ENCODE measurements around the gene RCAN1. TPM values are rescaled to one million over a fixed set of nuclear protein-coding genes. Genes with fewer than 3 reads are reported as not detected.
A peak's percentile ranks its signal among the peaks of the same experiment; 100 is the strongest.

Gene RCAN1
- total RNA-seq, 1 donor from 2014 or later: 17.6 TPM

- intact Hi-C loops (cut with micrococcal nuclease): no loop called here
- Mint-ChIP-seq H3K27ac (peak overlapping the region; percentile 19), H3K4me3 (no peak overlapping the region), H3K4me1 (peaks cover 24% of the 10 kb centered on the region), H3K36me3 (ENCODE audit: low read depth) (peaks cover 6% of the 10 kb centered on the region), H3K27me3 (peaks cover 6% of the 10 kb centered on the region), H3K9me3 (peaks cover 3% of the 10 kb centered on the region)
- DNase-seq: no peak
These were observed 24.3 kb upstream of the RCAN1 start for GRCh38 chr21:34639250-34639649.

DNA sequence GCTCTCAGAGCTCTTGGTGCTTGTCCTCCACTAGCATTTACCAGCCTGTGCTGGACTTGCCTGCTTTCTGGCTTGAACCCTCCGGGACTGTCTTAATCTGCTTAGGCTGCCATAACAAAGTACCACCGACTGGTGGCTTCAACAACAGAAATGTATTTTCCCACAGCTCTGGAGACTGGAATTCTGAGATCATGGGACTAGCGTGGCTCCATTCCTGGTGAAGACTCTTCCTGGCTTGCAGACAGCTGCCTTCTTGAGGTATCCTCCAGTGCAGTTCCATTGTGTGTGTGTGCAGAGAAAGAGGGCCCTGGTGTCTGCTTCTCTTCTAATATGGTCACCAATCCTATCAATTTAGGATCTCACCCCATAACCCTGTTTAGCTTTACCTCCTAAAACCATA is 22.0 kb upstream of the RCAN1 start:
- Mint-ChIP-seq H3K27ac (no peak overlapping the region), H3K4me3 (no peak overlapping the region), H3K36me3 (ENCODE audit: low read depth) (peaks cover 6% of the 10 kb centered on the region), H3K9me3 (peaks cover 3% of the 10 kb centered on the region), H3K4me1 (peaks cover 22% of the 10 kb centered on the region), H3K27me3 (peaks cover 14% of the 10 kb centered on the region)
- no peak for DNase-seq
- intact Hi-C loops (cut with micrococcal nuclease): no loop called here

GRCh38 chr21:34635307-34635706 is 20.4 kb upstream of the RCAN1 start:
- peaks cover 15% of the 10 kb centered on the region for H3K27me3 Mint-ChIP-seq
- H3K4me1 Mint-ChIP-seq: peaks cover 10% of the 10 kb centered on the region
- peaks cover 6% of the 10 kb centered on the region for H3K36me3 Mint-ChIP-seq (ENCODE audit: low read depth)
- H3K9me3 Mint-ChIP-seq: peaks cover 3% of the 10 kb centered on the region
- no peak overlapping the region for H3K27ac Mint-ChIP-seq
- no peak for DNase-seq
- intact Hi-C loops (cut with micrococcal nuclease): no loop called here
- no peak overlapping the region for H3K4me3 Mint-ChIP-seq

- peaks cover under 1% of the 10 kb centered on the region for H3K4me1 Mint-ChIP-seq
- H3K4me3 Mint-ChIP-seq: no peak overlapping the region
- H3K36me3 Mint-ChIP-seq (ENCODE audit: low read depth): no peaks in the 10 kb centered on the region
These were observed 17.6 kb upstream of the RCAN1 start for GRCh38 chr21:34632498-34632897.

DNA sequence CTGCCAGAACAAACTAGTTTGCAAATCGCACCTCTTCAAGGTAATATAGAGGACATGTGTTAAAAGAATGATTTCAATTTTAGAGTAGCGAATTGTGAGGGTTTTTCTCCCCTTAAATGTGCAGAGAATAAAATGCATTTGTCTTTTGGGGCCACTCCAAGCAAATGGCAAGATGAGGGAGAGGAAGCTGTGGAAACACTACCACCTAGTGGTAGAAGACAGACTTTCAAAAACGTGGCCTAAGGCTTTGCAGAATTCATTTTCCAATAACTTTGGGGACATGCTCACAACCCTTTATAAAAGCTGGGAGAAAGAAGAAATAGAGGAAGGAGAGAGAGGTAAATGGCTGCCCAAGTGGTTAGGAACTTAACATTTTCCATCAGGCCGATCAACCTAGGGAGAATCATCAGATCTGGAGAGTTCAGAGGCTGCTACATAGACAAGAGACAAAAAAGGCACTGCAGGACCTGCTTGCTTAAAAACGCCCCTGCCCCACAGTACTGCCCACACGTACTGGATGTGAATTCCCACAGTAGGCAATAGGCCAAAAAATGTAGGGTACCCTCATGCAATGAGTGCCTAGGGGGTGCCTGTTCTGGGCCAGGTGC is 15.7 kb upstream of the RCAN1 start:
- no peak overlapping the region for H3K27ac Mint-ChIP-seq
- peak; percentile 83 for DNase-seq
- no peak overlapping the region for H3K4me3 Mint-ChIP-seq
- H3K36me3 Mint-ChIP-seq (ENCODE audit: low read depth): no peaks in the 10 kb centered on the region
- no peaks in the 10 kb centered on the region for H3K4me1 Mint-ChIP-seq
- intact Hi-C loops (cut with micrococcal nuclease): loop anchor here (1.0 kb wide), 1 partner anchor 120 kb away; no protein-coding TSS in a partner anchor
- H3K9me3 Mint-ChIP-seq: no peaks in the 10 kb centered on the region
- peaks cover 26% of the 10 kb centered on the region for H3K27me3 Mint-ChIP-seq

More at GRCh38 chr21:34632498-34632897, 17.6 kb upstream of the RCAN1 start:
- no peak overlapping the region for H3K27ac Mint-ChIP-seq
- no peak for DNase-seq
- H3K9me3 Mint-ChIP-seq: no peaks in the 10 kb centered on the region
- intact Hi-C loops (cut with micrococcal nuclease): no loop called here
- peaks cover 22% of the 10 kb centered on the region for H3K27me3 Mint-ChIP-seq

DNA sequence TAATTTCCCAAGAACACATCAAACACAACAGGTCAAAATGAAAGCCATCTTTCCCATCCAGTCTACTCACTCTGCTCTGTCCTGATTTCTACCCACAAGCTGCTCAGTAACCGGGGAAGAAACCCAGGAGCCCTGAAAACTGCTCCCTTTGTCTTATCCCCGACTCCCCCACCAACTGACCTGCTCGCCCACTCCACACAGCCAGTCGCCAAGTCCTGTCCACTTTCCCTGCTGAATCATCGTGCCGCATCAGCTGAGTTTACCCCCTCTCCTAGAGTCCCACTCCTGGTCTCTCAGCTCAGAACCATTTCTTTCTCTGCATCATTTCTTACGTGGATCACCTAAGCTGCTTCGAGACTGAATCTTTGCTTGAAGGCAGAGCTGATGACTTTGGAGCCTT is 11.2 kb upstream of the RCAN1 start:
- H3K9me3 Mint-ChIP-seq: no peaks in the 10 kb centered on the region
- no peak overlapping the region for H3K27ac Mint-ChIP-seq
- no peak overlapping the region for H3K4me3 Mint-ChIP-seq
- H3K4me1 Mint-ChIP-seq: no peaks in the 10 kb centered on the region
- intact Hi-C loops (cut with micrococcal nuclease): no loop called here
- H3K36me3 Mint-ChIP-seq (ENCODE audit: low read depth): no peaks in the 10 kb centered on the region
- no peak for DNase-seq
- H3K27me3 Mint-ChIP-seq: peaks cover 33% of the 10 kb centered on the region

GRCh38 chr21:34625030-34625593 is 10.2 kb upstream of the RCAN1 start:
- Mint-ChIP-seq H3K4me1 (no peaks in the 10 kb centered on the region), H3K27me3 (peaks cover 33% of the 10 kb centered on the region), H3K36me3 (ENCODE audit: low read depth) (no peaks in the 10 kb centered on the region), H3K4me3 (no peak overlapping the region), H3K9me3 (no peaks in the 10 kb centered on the region), H3K27ac (no peak overlapping the region)
- intact Hi-C loops (cut with micrococcal nuclease): no loop called here
- no peak for DNase-seq

DNA sequence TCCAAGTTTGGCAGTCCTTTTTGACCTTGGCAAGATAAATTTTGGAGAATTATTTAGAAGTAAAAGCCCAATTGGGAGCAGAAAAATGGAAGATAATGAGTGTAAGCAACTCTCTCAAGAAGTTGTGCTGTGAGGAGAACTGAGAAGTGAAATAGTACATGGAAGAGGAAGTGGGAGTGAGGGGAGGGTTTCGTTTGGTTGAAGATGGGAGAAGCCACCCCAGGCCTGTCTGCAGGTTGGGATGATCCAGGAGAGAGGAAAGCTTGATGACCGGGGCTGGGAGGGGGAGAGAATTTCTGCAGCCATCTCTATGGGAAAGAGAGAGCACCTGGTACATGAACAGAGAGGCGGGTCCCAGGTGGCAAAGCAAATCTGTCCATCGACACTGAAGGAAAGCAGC is 8.6 kb upstream of the RCAN1 start:
- intact Hi-C loops (cut with micrococcal nuclease): no loop called here
- no peaks in the 10 kb centered on the region for H3K4me1 Mint-ChIP-seq
- H3K27ac Mint-ChIP-seq: no peak overlapping the region
- H3K36me3 Mint-ChIP-seq (ENCODE audit: low read depth): no peaks in the 10 kb centered on the region
- H3K27me3 Mint-ChIP-seq: peaks cover 33% of the 10 kb centered on the region
- no peak for DNase-seq
- no peak overlapping the region for H3K4me3 Mint-ChIP-seq
- no peaks in the 10 kb centered on the region for H3K9me3 Mint-ChIP-seq

DNA sequence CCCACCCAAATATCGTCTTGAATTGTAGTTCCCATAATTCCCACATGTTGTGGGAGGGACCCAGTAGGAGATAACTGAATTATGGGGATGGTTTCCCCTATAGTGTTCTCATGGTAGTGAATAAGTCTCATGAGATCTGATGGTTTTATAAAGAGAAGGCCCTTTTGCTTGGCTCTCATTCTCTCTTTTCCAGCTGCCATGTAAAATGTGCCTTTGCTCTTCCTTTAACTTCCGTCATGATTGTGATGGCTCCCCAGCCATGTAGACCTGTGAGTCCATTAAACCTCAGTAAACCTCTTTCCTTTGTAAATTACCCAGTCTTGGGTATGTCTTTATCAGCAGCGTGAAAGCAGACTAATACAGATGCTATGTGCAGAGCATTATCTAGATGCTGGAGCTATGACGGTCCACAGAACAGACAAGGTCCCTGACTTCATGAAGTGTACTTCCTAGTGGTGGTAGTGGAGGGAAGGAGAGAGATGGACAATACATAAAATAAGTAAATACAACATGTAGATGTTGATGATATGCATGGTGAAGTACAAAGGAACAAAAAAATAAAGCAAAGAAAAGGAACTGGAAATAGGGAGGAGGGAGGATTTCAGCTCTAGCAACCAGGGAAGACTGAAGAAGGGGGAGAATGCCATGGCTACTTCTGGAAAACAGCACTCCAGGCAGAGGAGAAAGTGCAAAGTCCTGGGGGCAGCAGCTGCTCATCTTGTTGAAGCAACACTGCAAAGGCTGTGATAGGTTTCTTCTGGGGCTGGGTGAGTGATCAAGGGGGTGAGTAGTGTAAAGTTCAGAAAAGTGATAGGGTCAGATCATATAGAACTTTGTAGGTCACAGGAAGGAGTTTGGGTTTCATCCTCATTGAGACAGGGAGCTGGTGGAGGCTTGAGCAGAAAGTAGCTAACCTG is 6.8 kb upstream of the RCAN1 start:
- Mint-ChIP-seq H3K4me3 (no peak overlapping the region), H3K27me3 (peaks cover 24% of the 10 kb centered on the region), H3K9me3 (no peaks in the 10 kb centered on the region), H3K36me3 (ENCODE audit: low read depth) (no peaks in the 10 kb centered on the region), H3K4me1 (no peaks in the 10 kb centered on the region), H3K27ac (no peak overlapping the region)
- DNase-seq: no peak
- intact Hi-C loops (cut with micrococcal nuclease): no loop called here

GRCh38 chr21:34619841-34620665 is 5.1 kb upstream of the RCAN1 start:
- H3K27ac Mint-ChIP-seq: no peak overlapping the region

DNA sequence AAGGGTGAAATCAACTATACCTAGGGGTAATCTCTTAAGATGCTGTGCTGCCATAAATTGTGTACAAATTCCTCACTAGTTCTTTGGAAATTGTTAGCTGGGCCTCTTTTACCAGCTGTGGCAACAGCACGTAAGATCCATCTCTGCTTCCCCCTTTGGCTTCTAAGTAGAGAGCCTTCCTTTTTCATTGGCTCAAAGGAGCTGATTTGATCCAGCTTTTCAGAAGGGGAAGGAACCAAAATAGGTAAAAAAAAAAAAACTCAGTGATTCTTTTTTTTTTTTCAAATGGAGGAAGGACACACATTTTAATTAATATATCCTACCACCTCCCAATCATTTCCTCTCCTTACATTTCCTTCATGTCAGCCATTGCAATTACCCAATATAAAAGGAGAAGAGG is 4.0 kb upstream of the RCAN1 start:
- H3K27ac Mint-ChIP-seq: no peak overlapping the region
- peaks cover 6% of the 10 kb centered on the region for H3K4me1 Mint-ChIP-seq
- no peaks in the 10 kb centered on the region for H3K36me3 Mint-ChIP-seq (ENCODE audit: low read depth)
- H3K27me3 Mint-ChIP-seq: peaks cover 21% of the 10 kb centered on the region
- no peaks in the 10 kb centered on the region for H3K9me3 Mint-ChIP-seq
- no peak for DNase-seq
- H3K4me3 Mint-ChIP-seq: no peak overlapping the region
- intact Hi-C loops (cut with micrococcal nuclease): loop anchor here (5.0 kb wide), 1 partner anchor 702 kb away; the partner anchor contains the start of gene ATP5PO

More at GRCh38 chr21:34619841-34620665, 5.1 kb upstream of the RCAN1 start:
- DNase-seq: no peak
- intact Hi-C loops (cut with micrococcal nuclease): loop anchor here (5.0 kb wide), 1 partner anchor 703 kb away; the partner anchor contains the start of gene ATP5PO
- no peaks in the 10 kb centered on the region for H3K9me3 Mint-ChIP-seq
- no peaks in the 10 kb centered on the region for H3K36me3 Mint-ChIP-seq (ENCODE audit: low read depth)
- H3K4me1 Mint-ChIP-seq: peaks cover 4% of the 10 kb centered on the region
- H3K4me3 Mint-ChIP-seq: no peak overlapping the region
- peaks cover 19% of the 10 kb centered on the region for H3K27me3 Mint-ChIP-seq

- Mint-ChIP-seq H3K36me3 (ENCODE audit: low read depth) (no peaks in the 10 kb centered on the region), H3K4me1 (peaks cover 12% of the 10 kb centered on the region), H3K27ac (no peak overlapping the region), H3K27me3 (peaks cover 18% of the 10 kb centered on the region), H3K9me3 (no peaks in the 10 kb centered on the region), H3K4me3 (no peak overlapping the region)
- intact Hi-C loops (cut with micrococcal nuclease): loop anchor here (5.0 kb wide), 1 partner anchor 701 kb away; the partner anchor contains the start of gene ATP5PO
- no peak for DNase-seq
These were observed 2.9 kb upstream of the RCAN1 start for GRCh38 chr21:34617753-34618339.

DNA sequence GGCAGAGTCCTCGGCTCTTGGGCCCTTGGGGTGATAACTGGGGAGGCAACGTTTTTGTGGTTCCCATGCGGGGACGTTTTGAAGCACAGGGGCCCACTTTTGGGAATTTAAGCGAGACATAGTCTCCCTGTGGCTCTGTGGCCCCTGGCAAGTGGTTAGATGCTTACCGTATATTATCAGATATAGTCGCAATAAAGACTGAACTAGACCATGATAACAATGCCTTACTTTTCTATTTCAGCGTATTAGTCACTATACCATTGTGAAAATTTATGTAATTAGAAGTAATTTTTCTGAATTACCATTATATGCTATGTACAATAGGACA is 538 bp upstream of the RCAN1 start:
- H3K4me3 Mint-ChIP-seq: peak overlapping the region; percentile 91
- peaks cover 19% of the 10 kb centered on the region for H3K4me1 Mint-ChIP-seq
- peak overlapping the region; percentile 80 for H3K27ac Mint-ChIP-seq
- no peaks in the 10 kb centered on the region for H3K9me3 Mint-ChIP-seq
- intact Hi-C loops (cut with micrococcal nuclease): loop anchor here (2.0 to 5.0 kb wide), 2 partner anchors 698 to 973 kb away; partner anchors contain the start of genes ATP5PO and ITSN1
- H3K36me3 Mint-ChIP-seq (ENCODE audit: low read depth): no peaks in the 10 kb centered on the region
- H3K27me3 Mint-ChIP-seq: peaks cover 23% of the 10 kb centered on the region
- DNase-seq: no peak

All from activated CD4-positive, alpha-beta T cell treated with anti-CD3 and anti-CD28 coated beads, Interleukin-2, amount 10 ng/mL, durations not matched to agents 24 days and 14 days (primary cell).